SU-DHL-6 (cell line): ENCODE results near the gene HAAO.

Experiments used
- H2AFZ ChIP-seq: fragments of 200-600 bp; sonication (generic); 2 replicates; pipeline ENCODE4 v1.6.1; 2014; ENCODE audit warnings: low read depth, mild to moderate bottlenecking, moderate library complexity, mixed read lengths, antibody characterized with exemption, low read length; ENCODE audit not compliant: severe bottlenecking
- H3F3A ChIP-seq: fragments of 200-600 bp; shearing (Covaris generic); 2 replicates; pipeline ENCODE4 v1.6.0; 2016; ENCODE audit warnings: antibody characterized with exemption, mild to moderate bottlenecking; ENCODE audit not compliant: insufficient read depth
- H3K27ac ChIP-seq: fragments of 200-600 bp; sonication (generic); 2 replicates; pipeline ENCODE4 v1.5.1; 2016; ENCODE audit warnings: low read depth, mild to moderate bottlenecking, low read length, moderate library complexity, mixed read lengths
- H3K27me3 ChIP-seq: fragments of 200-600 bp; sonication (generic), shearing (Covaris generic); 2 replicates; pipeline ENCODE4 v1.6.0; 2014; ENCODE audit warnings: mild to moderate bottlenecking, low read length
- H3K36me3 ChIP-seq: fragments of 200-600 bp; sonication (generic); 2 replicates; pipeline ENCODE4 v1.6.1; 2014; ENCODE audit warnings: mild to moderate bottlenecking, low read length, mixed read lengths
- H3K4me2 ChIP-seq: fragments of 300-600, 200-600 bp; shearing (Covaris generic), sonication (generic); 2 replicates; pipeline ENCODE4 v1.6.0; 2014; ENCODE audit warnings: low read length, low read depth, mild to moderate bottlenecking; ENCODE audit not compliant: poor library complexity, severe bottlenecking
- H3K4me3 ChIP-seq: fragments of 200-600 bp; sonication (generic); 2 replicates; pipeline ENCODE4 v1.5.1; 2014; ENCODE audit warnings: antibody characterized with exemption, low read length, mild to moderate bottlenecking, mixed read lengths; ENCODE audit not compliant: insufficient read depth, poor library complexity, severe bottlenecking
- H3K79me2 ChIP-seq: fragments of 200-600 bp; sonication (generic); 2 replicates; pipeline ENCODE4 v1.6.1; 2014; ENCODE audit warnings: mild to moderate bottlenecking, low read length, moderate library complexity; ENCODE audit not compliant: insufficient read depth
- H3K9ac ChIP-seq: fragments of 200-600 bp; sonication (generic); 2 replicates; pipeline ENCODE4 v1.7.0; 2014; ENCODE audit warnings: mild to moderate bottlenecking, low read length
- H3K9me2 ChIP-seq: fragments of 200-600 bp; sonication (generic); replicated peaks from 2 replicates; pipeline ENCODE4 v1.6.1; 2014; ENCODE audit warnings: low read length; ENCODE audit not compliant: insufficient read depth
- H3K9me3 ChIP-seq: fragments of 200-600 bp; sonication (generic); 2 replicates; pipeline ENCODE4 v1.6.1; 2014; ENCODE audit warnings: low read length, mixed read lengths; ENCODE audit not compliant: insufficient read depth
- H4K20me1 ChIP-seq: fragments of 200-600 bp; sonication (generic); 2 replicates; pipeline ENCODE4 v1.6.1; 2014; ENCODE audit warnings: low read depth, mild to moderate bottlenecking, antibody characterized with exemption, low read length, moderate library complexity, mixed read lengths
- EZH2phosphoT487 ChIP-seq: fragments of 200-600 bp; sonication (generic), shearing (Covaris generic); conservative IDR thresholded peaks from 2 replicates; pipeline ENCODE4 v1.6.1; 2018; ENCODE audit warnings: mild to moderate bottlenecking, antibody characterized with exemption, low read length, moderate library complexity, mixed read lengths
- TF ChIP-seq, protein P1 (sequence below): fragments of 200-600 bp; sonication (generic); IDR thresholded peaks from one replicate; pipeline ENCODE4 v1.5.1; 2017; ENCODE audit warnings: antibody characterized with exemption, mild to moderate bottlenecking, low read length, moderate library complexity; ENCODE audit not compliant: insufficient read depth, poor library complexity, severe bottlenecking

HAAO gene

GRCh38 chr2:42815726-42816125, 23.3 kb upstream of the HAAO start:
- Histone ChIP-seq H2AFZ (no peak overlapping the region), H3K27me3 (no peaks in the 10 kb centered on the region), H3K36me3 (no peaks in the 10 kb centered on the region), H4K20me1 (no peaks in the 10 kb centered on the region), H3K9ac (no peak overlapping the region), H3K4me3 (no peak overlapping the region), H3K9me3 (no peaks in the 10 kb centered on the region), H3K9me2 (no peaks in the 10 kb centered on the region), H3K79me2 (no peaks in the 10 kb centered on the region), H3K27ac (no peak overlapping the region), H3K4me2 (no peak overlapping the region), H3F3A (0 out of 2 replicates have a peak, but pooled peaks cover under 1% of the 10 kb centered on the region)
- no peak for TF ChIP-seq EZH2phosphoT487
- TF ChIP-seq, protein P1, sequence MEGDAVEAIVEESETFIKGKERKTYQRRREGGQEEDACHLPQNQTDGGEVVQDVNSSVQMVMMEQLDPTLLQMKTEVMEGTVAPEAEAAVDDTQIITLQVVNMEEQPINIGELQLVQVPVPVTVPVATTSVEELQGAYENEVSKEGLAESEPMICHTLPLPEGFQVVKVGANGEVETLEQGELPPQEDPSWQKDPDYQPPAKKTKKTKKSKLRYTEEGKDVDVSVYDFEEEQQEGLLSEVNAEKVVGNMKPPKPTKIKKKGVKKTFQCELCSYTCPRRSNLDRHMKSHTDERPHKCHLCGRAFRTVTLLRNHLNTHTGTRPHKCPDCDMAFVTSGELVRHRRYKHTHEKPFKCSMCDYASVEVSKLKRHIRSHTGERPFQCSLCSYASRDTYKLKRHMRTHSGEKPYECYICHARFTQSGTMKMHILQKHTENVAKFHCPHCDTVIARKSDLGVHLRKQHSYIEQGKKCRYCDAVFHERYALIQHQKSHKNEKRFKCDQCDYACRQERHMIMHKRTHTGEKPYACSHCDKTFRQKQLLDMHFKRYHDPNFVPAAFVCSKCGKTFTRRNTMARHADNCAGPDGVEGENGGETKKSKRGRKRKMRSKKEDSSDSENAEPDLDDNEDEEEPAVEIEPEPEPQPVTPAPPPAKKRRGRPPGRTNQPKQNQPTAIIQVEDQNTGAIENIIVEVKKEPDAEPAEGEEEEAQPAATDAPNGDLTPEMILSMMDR: no peak

GRCh38 chr2:42813763-42814162, 21.4 kb upstream of the HAAO start:
- Histone ChIP-seq H3K9me2 (no peaks in the 10 kb centered on the region), H3K9me3 (no peaks in the 10 kb centered on the region), H2AFZ (no peak overlapping the region), H3K4me3 (no peak overlapping the region), H3K9ac (no peak overlapping the region), H3K79me2 (no peaks in the 10 kb centered on the region), H3K27ac (no peak overlapping the region), H3F3A (peaks cover 14% of the 10 kb centered on the region), H4K20me1 (no peaks in the 10 kb centered on the region), H3K36me3 (no peaks in the 10 kb centered on the region), H3K4me2 (no peak overlapping the region), H3K27me3 (no peaks in the 10 kb centered on the region)
- no peak for TF ChIP-seq EZH2phosphoT487
- TF ChIP-seq, protein P1: no peak

- H3K79me2 ChIP-seq: no peaks in the 10 kb centered on the region
- no peak overlapping the region for H3K9ac ChIP-seq
- no peak overlapping the region for H3K4me2 ChIP-seq
- no peak overlapping the region for H2AFZ ChIP-seq
- TF ChIP-seq, protein P1: no peak
- no peak for TF ChIP-seq EZH2phosphoT487
- H3K27ac ChIP-seq: no peak overlapping the region
- no peaks in the 10 kb centered on the region for H4K20me1 ChIP-seq
- no peak overlapping the region for H3K4me3 ChIP-seq
- H3K9me3 ChIP-seq: no peaks in the 10 kb centered on the region
- no peaks in the 10 kb centered on the region for H3K9me2 ChIP-seq
- peaks cover 14% of the 10 kb centered on the region for H3F3A ChIP-seq
- no peaks in the 10 kb centered on the region for H3K27me3 ChIP-seq
- no peaks in the 10 kb centered on the region for H3K36me3 ChIP-seq
Measured at GRCh38 chr2:42812899-42813479, 20.6 kb upstream of the HAAO start.
